Epithelial cell of esophagus (primary cell): ENCODE measurements around the gene SLC38A10.

Source experiments
- DNase-seq: peaks from one replicate; pipeline ENCODE4 v3.0.0; 2010; ENCODE audit warnings: low read depth
- H3K4me3 ChIP-seq: 2 replicates; pipeline ENCODE4 v1.5.1; 2011; ENCODE audit warnings: mild to moderate bottlenecking, low read length, control low read depth
- CTCF ChIP-seq: IDR thresholded peaks from 2 replicates; pipeline ENCODE4 v1.5.1; 2011; ENCODE audit warnings: low read depth, mild to moderate bottlenecking, low read length, control low read depth, inconsistent platforms; ENCODE audit not compliant: insufficient read depth; ENCODE audit errors: missing control alignments

Gene SLC38A10

GRCh38 chr17:81287741-81288430 is 7.2 kb downstream of the SLC38A10 start:
- no peak overlapping the region for H3K4me3 ChIP-seq
- DNase-seq, result no peak
- no peak for TF ChIP-seq CTCF

- no peak for TF ChIP-seq CTCF
- DNase-seq, result no peak
- H3K4me3 ChIP-seq, result no peak overlapping the region
These were observed 8.0 kb downstream of the SLC38A10 start for GRCh38 chr17:81287152-81287551.

GRCh38 chr17:81286491-81287145 is 8.5 kb downstream of the SLC38A10 start:
- DNase-seq, result no peak
- H3K4me3 ChIP-seq, result no peak overlapping the region
- no peak for TF ChIP-seq CTCF

GRCh38 chr17:81285894-81286293 is 9.2 kb downstream of the SLC38A10 start:
- TF ChIP-seq CTCF, result no peak
- no peak overlapping the region for H3K4me3 ChIP-seq
- DNase-seq, result no peak

- no peak for DNase-seq
- H3K4me3 ChIP-seq, result no peak overlapping the region
- TF ChIP-seq CTCF, result no peak
These were observed 9.8 kb downstream of the SLC38A10 start for GRCh38 chr17:81285179-81285878.

- no peak for DNase-seq
- TF ChIP-seq CTCF, result no peak
- no peak overlapping the region for H3K4me3 ChIP-seq
These were observed 12.2 kb downstream of the SLC38A10 start for GRCh38 chr17:81282876-81283275.
